Omental fat pad (tissue), 4 donors: ENCODE results near the gene MTX2. TPM values are rescaled to one million over a fixed set of nuclear protein-coding genes. Genes with fewer than 3 reads are reported as not detected.
"Not testable (repeated sequence)": the region's sequence is repeated elsewhere in the genome, so short reads cannot be mapped to it uniquely, and the experiment has no call there.

Experiments used
- ATAC-seq: fragments of 150-250 bp; one replicate; pipeline ENCODE4 v1.9.1; 2016; ENCODE audit warnings: mild to moderate bottlenecking, moderate library complexity; ENCODE audit not compliant: low FRiP score
- DNase-seq: peaks from one replicate; pipeline ENCODE4 v3.0.0-alpha.2; 2019; ENCODE audit warnings: low spot score
- total RNA-seq, 4 donors: library from RNA; depleted of rRNA; stranded (reverse); fragments of >200 nt; gene quantifications; one replicate each; pipeline ENCODE4 v1.1.0, GENCODE V29; 2016
- TF ChIP-seq, protein P1 (sequence below), 3 donors: fragments of 450-650 bp; IDR thresholded peaks; one replicate each; pipeline ENCODE4 v1.5.1; 2016 to 2017; ENCODE audit warnings: antibody characterized with exemption in 3 of 3, mild to moderate bottlenecking in 3 of 3, moderate library complexity in 2 of 3

MTX2 gene
- total RNA-seq, 4 donors from 2014 or later = 12.1 to 26.8 (median 21.8) TPM

- DNase-seq (no peak), ATAC-seq (no peak)
- TF ChIP-seq, protein P1, sequence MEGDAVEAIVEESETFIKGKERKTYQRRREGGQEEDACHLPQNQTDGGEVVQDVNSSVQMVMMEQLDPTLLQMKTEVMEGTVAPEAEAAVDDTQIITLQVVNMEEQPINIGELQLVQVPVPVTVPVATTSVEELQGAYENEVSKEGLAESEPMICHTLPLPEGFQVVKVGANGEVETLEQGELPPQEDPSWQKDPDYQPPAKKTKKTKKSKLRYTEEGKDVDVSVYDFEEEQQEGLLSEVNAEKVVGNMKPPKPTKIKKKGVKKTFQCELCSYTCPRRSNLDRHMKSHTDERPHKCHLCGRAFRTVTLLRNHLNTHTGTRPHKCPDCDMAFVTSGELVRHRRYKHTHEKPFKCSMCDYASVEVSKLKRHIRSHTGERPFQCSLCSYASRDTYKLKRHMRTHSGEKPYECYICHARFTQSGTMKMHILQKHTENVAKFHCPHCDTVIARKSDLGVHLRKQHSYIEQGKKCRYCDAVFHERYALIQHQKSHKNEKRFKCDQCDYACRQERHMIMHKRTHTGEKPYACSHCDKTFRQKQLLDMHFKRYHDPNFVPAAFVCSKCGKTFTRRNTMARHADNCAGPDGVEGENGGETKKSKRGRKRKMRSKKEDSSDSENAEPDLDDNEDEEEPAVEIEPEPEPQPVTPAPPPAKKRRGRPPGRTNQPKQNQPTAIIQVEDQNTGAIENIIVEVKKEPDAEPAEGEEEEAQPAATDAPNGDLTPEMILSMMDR (IDR thresholded peaks at IDR 0.05) = no peak
These were observed 28.5 kb downstream of the MTX2 start for GRCh38 chr2:176297737-176298136.

GRCh38 chr2:176306020-176306419, 36.8 kb downstream of the MTX2 start:
- not testable (repeated sequence) for DNase-seq, ATAC-seq

DNA sequence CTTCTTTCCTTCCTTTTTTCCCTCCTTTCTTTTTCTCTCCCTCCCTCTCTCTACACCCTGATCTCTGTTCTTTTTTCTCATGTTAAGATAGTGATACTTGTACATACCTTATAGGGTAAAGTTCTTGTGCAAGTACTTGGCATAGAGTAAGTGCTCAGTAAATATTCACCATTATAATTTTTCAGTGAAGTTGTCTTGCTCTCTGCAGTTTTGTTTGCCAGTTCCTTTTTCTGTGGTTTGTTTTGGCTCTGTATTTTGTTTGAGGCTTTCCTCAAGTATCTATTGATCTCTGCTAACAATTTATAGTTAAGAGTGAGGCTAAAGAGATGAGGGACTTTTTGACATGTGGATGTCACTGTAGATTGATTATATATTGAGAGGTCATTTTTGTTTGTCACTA, 48.0 kb downstream of the MTX2 start:
- ATAC-seq = no peak
- DNase-seq = no peak
- TF ChIP-seq, protein P1 (IDR thresholded peaks at IDR 0.05) = no peak

- ATAC-seq = no peak
- TF ChIP-seq, protein P1 (IDR thresholded peaks at IDR 0.05) = no peak
- no peak for DNase-seq
These were observed 48.4 kb downstream of the MTX2 start for GRCh38 chr2:176317623-176318065.

DNA sequence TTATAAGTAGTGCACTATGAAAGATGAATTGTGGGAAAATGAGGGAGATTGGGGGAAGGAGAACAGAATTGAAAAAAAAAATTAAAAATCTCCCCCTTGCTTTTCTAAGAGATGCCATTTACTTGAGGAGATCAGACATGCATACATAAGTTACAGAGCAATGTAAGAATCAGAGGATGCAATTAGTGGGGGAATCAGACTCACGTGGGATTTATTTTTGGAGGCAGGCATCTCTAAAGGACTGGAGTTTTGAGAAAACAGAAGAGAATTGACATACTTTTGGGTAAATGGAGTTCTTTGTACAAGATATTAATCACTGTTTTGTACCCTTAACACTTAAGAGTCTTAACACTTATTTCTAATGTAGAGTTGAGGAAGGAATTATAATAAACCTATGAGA, 52.7 kb downstream of the MTX2 start:
- DNase-seq = no peak
- no peak for ATAC-seq
- TF ChIP-seq, protein P1 (IDR thresholded peaks at IDR 0.05) = no peak

- TF ChIP-seq, protein P1 (IDR thresholded peaks at IDR 0.05) = no peak
- DNase-seq = no peak
- ATAC-seq = no peak
These were observed 55.6 kb downstream of the MTX2 start for GRCh38 chr2:176324862-176325261.

DNA sequence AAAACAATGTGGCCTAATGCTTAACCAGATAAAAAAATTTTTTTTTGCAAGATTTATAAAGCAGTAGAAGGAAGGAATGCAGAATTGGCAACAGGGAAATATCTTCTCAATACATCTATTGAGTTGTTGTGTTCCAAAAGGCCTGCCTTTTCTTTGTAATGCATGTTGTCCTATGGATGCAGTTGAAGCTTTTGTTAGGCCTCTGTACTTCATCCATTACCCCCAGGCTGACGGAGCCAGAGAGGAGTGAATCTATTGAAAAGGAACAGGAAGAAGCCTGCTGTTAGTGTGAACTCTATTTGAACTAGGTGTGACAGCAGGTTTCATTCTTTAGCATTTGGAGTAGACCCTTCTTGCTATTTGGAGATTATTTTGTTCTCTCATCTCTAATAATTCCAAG, 56.5 kb downstream of the MTX2 start:
- ATAC-seq (no peak), DNase-seq (no peak)
- TF ChIP-seq, protein P1 (IDR thresholded peaks at IDR 0.05) = no peak

DNA sequence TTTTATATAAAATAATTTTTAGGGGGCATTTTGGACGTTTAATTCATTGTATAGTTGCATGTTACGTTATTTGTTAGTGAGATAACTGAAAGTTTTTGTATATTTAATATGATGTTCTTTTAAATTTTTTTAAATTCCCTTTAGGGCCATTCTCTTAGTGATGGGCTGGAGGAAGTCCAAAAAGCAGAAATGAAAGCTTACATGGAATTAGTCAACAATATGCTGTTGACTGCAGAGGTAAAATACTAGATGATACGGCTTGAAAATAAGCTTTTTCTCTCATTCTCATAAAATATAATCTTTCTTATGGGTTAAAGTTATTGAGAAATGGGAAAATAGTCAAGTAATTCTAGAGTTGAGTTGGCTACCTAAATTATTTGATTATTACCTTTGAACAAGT, 58.9 kb downstream of the MTX2 start:
- DNase-seq = no peak
- TF ChIP-seq, protein P1 (IDR thresholded peaks at IDR 0.05) = no peak
- ATAC-seq = no peak
